HuH-7.5 (cell line): Measurements from ENCODE around the gene RANBP17.
"Not testable (repeated sequence)": the region's sequence is repeated elsewhere in the genome, so short reads cannot be mapped to it uniquely, and the experiment has no call there.

Experiments used
- DNase-seq: peaks from one replicate; pipeline ENCODE4 v3.0.0; 2011; ENCODE audit warnings: low spot score

RANBP17 gene

DNA sequence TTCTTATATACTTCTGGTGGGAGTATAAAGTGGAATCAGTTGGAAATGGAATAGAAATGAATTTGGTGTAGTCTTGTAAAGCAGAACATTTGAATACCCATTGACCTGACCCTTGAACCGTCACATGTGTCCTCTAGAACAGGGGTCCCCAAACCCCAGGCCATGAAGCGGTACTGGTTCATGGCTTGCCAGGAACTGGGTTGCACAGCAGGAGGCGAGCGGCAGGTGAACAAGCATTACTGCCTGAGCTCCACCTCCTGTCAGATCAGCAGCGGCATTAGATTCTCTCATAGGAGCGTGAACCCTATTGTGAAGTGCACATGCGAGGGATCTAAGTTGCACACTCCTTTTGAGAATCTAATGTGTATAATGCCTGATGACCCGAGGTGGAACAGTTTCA, 80.0 kb downstream of the RANBP17 start:
- no peak for DNase-seq

DNA sequence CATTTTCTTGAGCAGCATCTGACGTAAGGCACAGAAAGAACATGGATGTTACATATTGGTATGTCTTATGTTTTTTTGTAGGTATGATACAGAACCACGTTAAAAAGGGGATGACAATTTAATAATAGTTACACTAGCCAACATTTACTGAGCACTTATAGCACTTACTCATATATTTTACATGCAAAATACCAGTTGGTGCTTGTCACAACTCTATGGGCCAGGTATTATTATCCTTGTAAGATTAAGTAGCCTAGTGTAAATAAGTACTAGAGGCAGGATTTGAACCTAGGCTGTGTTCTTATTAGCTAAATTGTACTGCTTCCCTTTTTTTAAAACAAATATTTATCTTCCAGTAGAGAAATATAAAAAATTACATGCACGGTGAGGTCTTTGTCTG, 83.5 kb downstream of the RANBP17 start:
- no peak for DNase-seq

DNA sequence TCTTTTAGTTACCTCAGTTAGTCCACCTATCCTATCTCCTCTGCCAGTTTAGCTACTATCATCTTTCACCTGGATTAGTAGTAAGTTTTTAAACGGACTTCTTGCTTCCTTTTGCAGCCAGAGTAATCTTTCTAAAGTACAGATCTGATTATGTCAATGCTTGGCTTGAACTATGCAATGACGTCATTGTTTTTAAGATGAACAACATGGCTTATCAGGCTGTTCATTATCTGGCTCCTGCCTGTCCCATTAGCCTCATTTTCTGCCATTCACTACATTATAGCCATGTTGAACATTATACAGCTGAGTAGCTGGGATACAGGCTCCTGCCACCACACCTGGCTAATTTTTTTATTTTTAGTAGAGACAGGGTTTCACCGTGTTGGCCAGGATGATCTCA, 98.7 kb downstream of the RANBP17 start:
- DNase-seq, result no peak

DNA sequence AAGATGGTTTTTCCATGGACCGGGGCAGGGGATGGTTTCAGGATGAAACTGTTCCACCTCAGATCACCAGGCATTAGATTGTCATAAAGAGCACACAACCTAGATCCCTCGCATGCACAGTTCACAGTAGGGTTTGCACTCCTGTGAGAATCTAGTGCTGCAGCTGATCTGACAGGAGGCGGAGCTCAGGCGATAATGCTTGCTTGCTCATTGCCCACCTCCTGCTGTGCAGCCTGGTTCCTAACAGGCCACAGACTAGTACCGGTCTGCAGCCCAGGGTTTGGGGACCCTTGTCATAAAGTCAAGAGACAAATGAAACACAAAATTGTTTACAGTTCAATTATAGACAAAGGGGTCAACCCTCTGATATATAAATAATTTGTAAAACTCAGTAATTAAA, 101.7 kb downstream of the RANBP17 start:
- no peak for DNase-seq

DNA sequence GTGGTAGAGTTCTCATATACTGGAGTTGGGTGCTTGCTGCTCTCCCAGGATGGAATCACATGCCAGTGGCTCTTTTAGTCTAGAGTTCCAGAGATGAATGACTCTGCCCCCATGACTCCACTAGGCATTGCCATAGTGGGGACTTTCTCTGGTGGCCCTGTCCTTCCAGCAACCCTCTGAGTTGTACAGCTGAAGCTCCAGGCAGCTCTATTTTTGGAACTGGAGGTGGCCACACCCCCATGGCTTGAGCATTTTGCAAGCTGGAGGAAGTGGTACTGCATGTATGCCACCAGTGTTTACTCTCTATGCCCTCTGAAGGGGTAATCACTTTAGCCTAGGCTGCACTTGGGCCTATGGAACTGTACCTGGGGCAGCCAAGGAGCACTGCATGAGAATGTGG, 112.6 kb downstream of the RANBP17 start:
- DNase-seq, result no peak

DNA sequence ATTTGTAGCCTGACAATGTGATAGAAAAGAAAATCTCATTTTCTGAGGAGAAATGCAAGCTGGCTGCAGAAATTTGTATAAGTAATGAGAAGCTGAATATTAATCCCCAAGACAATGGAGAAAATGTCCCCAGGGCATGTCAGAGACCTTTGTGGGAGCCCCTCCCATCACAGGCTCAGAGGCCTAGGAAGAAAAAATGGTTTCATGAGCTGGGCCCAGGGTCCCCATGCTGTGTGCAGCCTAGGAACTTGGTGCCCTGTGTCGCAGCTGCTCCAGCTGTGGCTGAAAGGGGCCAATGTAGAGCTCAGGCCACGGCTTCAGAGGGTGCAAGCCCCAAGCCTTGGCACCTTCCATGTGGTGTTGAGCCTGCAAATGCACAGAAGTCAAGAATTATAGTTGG, 118.4 kb downstream of the RANBP17 start:
- DNase-seq, result not testable (repeated sequence)

DNA sequence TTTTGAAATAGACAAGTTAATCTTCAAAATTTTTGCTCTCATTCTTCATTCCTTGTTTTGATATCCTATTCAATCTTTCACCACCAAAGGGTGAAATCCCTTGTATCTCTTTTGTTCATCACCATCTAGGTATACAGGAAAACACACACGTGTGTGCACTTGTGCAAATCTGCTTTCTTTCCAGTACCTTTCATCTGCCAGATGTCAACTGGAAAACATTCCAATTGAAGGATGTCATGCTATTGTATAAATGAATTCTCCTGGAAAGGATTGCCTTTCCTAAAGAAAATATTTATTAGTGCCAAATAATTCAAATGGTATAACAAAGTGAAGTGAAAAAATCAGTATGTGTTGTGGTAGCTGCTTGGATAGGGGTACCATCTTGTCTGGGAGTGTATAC, 123.7 kb downstream of the RANBP17 start:
- DNase-seq, result no peak

DNA sequence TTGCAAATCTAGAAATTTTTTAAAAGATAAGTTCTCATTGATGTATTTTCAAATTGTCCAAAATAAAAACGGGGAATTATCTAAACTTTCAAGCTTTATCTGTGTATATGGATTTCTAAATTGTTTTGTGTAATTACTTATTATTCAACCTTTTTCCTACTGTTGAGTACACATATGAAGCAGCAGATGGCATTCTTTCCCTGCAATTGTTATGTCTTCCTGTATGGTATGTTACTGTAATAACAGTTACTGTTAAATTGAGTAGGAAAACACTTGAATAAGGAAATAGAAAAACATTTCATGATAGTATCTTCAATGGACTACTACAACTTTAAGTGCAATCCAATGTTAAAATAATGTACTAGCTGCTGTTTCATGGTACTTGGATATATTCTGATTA, 124.8 kb downstream of the RANBP17 start:
- no peak for DNase-seq

DNA sequence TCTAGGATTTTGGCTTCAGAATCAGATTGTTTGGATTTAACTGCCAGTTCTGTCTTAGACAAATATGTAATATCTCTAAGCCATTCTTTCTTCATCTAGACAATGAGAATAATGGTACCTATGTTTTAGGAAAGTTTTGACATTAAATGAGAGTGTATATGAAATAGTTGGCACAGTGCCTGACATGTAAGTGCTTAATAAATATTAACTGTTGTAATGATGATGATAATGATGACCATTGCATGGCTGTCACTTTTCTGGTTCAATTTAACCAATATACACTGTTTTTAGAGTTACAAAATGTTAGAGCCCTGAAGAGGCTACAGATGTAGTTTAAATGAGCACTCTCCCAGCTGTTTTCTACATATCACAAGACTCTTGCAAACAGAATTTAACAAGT, 131.7 kb downstream of the RANBP17 start:
- DNase-seq, result no peak

DNA sequence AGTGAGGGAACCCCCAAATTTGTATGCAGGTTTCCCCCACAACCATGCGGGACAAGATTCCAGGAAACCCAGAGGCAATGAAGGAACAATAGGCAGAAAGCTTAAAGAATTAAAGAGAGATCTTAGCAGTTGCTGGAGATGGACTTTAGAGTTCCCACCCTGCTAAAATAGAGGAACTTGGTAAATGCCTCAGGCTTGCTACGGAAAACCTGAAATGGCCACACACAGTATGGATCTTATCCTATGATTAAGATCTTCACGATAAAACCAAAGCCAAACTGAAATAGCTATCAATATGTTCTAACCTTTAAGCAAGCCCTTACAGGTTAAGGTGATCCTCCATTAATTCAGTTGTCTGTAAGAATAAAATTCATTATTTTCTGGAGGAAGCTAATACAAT, 148.3 kb downstream of the RANBP17 start:
- DNase-seq, result no peak

DNA sequence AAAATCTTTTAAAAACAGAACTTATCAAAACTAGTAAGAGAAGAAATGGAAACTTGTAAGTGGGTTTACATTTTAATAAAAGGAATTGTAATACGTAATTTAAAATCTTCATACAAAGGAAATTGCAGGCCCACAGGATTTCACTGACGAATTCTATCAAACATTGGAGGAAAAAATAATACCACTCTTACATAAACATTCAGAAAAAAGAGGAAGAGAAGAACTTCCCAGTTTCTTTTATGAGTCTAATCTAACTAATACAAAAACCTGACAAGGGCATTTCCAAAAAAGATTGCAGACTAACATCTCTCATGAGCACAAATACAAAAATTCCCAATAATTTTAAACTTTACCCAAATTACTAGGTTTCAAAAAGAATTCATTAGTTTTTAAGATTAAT, 149.0 kb downstream of the RANBP17 start:
- no peak for DNase-seq

DNA sequence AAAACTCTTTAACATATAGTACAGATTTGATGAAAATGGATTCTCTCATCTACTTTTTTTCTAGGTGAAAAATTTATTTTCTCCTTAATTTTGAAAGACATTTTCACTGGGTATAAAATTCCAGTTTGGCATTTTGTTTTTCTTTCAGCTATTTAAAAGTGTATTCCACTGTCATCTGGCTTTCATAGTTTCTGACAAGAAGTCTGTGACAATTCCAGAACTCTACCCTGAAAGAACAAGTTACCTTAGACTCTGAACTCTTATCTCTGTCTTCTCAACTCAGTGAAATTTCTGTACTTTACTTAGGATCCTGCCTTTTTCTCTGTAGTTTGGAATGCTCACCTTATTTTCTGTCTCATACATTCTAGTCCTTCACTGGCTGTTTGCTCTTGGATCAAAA, 161.7 kb downstream of the RANBP17 start:
- no peak for DNase-seq

DNA sequence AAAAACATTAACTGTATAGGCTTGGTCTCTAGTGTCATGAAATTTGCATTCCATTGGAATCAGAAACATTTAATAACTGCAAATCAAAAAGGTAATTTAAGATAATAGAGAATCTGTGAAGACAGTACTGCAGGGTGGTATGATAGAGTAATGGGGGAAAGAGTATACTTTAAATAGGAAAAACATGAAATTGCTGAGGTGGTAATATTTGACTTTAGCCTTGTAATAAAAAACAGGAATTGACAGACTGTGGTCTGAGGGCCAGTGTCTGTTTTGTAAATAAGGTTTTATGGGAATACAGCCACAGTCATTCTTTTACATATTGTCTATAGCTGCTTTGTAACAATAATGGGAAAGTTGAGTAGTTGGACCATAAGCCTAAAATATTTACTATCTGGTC, 162.3 kb downstream of the RANBP17 start:
- DNase-seq, result no peak

DNA sequence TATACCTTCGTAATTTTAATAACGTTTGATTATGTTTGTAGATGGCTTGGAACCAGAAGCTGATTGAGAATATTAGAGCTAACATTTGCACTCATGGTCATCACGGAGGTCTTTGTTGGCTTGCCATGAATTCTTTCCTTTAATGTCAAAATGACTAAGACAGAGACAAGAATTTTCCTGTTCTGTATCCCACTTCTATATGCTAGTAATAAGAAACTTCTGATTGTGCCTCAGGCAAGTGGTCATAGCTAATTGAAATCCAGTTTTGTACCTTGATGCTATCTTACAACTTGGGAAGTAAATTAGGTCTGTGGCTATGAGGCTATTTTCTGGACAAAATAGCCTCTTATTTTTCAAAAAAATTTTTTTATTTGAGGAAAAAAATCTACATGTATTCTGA, 167.6 kb downstream of the RANBP17 start:
- DNase-seq, result no peak

DNA sequence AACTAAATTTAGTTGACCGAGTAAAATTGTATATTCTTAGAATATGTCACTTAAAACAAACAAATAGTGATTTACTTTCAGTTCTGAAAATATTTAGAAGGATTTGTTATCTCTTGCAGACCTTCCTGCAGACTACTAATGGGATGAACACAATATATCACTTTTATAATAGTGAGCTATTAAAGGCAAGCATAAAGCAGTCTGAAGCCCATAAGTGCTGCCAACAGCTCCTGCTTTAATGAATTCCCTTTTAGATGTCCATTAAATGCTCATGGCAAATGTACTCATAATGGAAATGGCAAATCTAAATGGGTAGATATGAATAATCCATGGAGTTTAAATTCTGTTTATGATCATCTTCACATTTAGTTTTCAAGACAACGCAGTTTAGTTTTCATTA, 170.2 kb downstream of the RANBP17 start:
- no peak for DNase-seq

DNA sequence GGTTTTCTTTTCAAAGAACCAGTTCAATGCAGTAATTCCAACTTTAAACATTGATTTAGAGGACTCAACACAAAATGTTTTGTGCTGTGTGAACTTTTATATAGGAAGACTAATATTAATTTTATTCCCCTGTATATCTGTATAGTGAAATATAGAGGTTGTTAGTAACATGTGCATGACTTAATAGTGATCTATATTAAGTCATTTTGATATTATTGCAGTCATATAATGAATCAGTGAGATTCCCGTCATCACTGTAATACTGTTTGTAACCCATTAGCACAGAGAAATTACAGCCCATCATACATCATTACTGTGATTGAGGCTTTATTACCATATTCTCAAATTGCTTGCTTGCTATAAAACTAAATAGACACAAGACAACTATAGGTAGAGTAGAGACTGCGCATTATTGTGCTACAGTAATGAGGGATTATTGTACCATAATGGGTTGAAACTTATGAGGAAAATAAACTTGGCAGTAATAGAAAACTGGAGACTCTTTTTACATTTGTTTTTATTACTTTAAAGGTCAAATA, 170.7 kb downstream of the RANBP17 start:
- no peak for DNase-seq

DNA sequence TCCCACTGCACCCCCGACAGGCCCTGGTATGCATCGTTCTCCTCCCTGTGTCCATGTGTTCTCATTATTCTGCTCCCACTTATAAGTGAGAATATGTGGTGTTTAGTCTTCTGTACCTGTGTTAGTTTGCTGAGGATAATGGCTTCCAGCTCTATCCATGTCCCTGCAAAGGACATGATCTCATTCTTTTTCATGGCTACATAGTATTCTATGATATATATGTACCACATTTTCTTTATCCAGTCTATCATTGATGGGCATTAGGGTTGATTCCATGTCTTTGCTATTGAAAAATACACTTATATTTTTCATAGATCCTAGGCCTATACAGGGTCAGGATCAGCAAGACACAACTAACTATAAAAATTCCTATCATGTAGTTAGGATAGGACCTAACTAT, 180.1 kb downstream of the RANBP17 start:
- DNase-seq, result not testable (repeated sequence)

DNA sequence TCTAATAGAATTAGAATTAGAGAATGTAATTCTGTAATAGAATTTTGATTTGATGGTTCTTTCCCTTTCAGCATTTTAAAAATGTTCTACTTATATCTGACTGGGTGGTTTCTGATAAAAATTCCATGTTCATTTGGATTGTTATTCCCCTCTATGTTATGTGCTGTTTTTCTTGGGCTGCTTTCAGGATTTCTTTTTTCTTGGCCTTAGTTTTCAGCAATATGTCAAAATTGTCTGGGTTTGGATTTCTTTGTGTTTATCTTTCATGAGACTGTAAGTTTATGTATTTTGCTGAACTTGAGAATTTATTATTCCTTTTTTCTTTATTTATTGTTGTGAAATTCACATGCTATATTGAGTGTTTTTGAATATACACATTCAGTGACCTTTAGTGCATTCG, 189.1 kb downstream of the RANBP17 start:
- DNase-seq, result no peak

DNA sequence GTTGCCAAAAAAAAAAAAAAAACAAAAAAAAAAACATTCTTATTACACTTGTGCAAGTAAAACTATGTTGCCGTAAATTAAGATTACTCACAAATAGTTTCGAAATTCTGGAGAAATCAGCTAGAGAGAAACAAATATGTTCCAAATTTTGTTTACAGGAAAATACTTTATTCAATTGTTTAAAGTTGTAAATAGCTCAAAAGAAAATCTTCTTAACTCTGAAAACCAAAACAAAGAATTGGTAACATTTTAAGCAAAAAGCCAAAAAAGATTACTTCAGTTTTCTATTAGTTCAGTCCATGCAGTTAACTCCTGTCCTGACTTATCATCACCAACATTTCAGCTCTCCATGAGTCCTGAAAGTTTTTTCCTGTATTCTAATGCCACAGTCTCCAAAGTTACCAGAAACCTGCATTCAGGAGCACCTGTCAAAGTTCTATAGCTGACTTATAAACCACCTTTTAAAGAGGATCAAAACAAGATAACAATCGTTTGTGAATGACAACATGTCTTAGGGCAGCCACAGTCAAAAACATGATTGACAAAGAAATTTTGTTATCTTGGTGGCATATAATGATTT, 194.1 kb downstream of the RANBP17 start:
- DNase-seq, result no peak

DNA sequence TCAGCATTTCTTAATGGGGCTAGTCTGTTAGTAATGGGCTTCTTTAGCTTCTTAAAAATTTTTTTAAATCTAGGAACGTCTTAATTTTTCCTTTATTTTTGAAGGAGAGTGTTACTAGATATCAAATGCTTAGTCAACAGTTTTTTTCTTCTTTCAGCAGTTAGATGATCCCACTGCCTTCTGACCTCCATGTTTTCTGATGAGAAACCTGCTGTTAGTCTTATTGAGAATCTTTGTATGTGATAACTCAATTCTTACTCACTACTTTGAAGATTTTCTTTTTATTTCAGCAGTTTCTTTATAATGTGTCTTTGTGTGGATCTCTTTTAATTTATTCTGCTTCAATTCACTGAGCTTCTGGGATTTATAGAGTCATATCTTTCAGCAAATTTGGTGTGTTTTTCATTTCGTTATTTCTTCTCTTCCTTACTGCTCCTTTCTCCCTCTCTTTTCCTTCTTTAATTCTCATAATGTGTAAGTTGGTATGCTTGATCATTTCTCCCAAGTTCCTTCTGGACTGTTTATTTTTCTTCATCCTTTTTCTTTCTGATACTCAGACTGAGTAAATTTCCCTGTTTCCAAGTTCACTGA, 205.8 kb downstream of the RANBP17 start:
- DNase-seq, result no peak

DNA sequence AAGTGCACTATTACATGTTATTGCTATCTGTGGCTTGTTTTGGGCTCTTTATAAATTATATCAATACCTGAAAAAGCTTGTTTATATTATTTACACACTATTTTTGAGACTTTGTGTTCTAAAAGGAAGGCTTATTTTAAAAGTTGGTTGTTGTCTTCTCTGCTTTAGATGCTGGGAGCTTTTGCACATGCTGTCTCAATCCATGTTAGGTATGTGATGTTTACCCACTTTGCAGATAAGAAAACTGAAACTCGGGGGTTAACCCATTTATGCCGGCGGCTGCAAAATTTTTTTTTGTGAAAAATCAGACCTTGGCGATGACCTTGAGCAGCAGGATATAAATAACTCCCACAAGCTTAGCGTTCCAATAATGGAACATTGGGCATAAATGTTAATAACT, 212.9 kb downstream of the RANBP17 start:
- DNase-seq, result no peak

DNA sequence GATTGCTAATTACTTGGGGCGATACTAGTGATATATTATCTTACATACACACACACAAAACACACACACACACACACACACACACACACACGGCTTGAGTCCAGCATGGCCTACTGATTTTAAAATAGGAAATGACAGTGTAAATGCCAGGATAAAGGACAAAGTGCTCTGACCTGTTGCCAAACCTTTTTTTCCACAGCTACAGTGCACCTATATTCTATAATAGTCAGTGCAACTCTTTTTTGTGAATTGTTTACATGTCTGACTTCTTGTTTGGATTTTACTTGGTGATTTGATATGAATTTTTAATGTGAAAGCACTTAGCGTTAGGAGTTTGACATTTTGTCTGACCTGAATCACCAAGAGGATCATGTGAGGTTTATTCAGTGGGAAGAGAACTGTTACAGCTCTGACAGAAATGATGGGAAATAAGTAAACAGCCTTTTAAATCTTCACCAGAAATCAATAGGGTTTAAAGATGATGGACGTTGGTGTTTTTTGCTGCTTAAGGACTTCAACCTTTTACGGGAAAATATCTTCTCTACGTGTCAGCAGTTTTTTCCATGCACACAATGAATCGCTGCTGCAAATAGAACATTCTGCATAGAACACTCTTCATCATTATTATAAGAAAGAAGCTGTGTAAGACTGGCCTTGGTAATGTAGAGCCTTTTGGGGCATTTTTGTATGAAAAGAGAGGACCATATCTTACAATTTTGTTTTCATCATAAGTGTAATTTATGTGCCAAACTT, 218.5 kb downstream of the RANBP17 start:
- no peak for DNase-seq

DNA sequence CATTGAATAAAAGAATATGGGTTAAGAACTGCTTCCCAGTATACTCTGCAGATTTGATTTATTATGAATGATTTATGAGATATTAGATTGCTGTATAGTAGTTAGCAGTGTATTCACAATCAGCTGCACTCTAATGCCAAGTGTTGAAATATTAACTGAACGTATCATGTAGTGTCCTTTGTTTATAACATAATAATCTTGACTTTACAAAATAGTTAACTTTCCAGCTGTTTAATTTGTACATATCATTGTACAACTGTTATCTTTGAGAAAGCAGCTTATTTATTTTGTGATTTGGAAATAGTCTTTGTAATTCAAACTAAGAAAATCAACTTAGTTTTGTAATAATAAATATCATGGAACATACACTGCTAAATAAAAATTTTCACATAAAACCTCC, 219.5 kb downstream of the RANBP17 start:
- no peak for DNase-seq

DNA sequence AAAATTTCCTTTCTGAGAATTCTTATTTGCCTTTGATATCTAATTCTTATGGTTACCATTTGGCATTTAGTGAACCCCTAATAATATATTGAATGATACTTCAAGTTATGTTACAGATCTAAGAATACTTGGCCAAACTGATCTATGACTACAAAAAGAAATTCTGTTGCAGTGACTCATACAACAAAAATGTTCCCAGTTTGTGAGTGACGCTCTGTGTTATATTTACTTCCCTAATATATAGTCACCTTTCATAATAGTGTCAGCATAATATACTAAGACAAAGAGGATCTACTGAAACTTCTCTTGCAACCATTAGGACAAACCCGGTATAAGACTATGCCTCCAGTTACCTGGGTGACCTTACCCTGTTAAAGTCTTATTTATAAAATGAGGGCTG, 230.4 kb downstream of the RANBP17 start:
- DNase-seq, result no peak
